Measurements from ENCODE around the gene GP9. TPM values are rescaled to one million over a fixed set of nuclear protein-coding genes. Genes with fewer than 3 reads are reported as not detected.

GP9 gene
- total RNA-seq, 1 donor from 2014 or later: not detected

- DNase-seq (ENCODE audit: low read depth): no peak
These were observed 33.1 kb upstream of the GP9 start for GRCh38 chr3:129027544-129027880.

- DNase-seq (ENCODE audit: low read depth): no peak
These were observed 31.7 kb upstream of the GP9 start for GRCh38 chr3:129028866-129029265.

- DNase-seq (ENCODE audit: low read depth): no peak
These were observed 30.0 kb upstream of the GP9 start for GRCh38 chr3:129030611-129031010.

- DNase-seq (ENCODE audit: low read depth): peak; percentile 70
These were observed 28.9 kb upstream of the GP9 start for GRCh38 chr3:129031476-129032215.

GRCh38 chr3:129032716-129033115 is 27.9 kb upstream of the GP9 start:
- DNase-seq (ENCODE audit: low read depth): no peak

- no peak for DNase-seq (ENCODE audit: low read depth)
These were observed 27.4 kb upstream of the GP9 start for GRCh38 chr3:129033151-129033550.

GRCh38 chr3:129033633-129034321 is 26.8 kb upstream of the GP9 start:
- no peak for DNase-seq (ENCODE audit: low read depth)

GRCh38 chr3:129034642-129035041 is 25.9 kb upstream of the GP9 start:
- no peak for DNase-seq (ENCODE audit: low read depth)

GRCh38 chr3:129035360-129036221 is 25.0 kb upstream of the GP9 start:
- no peak for DNase-seq (ENCODE audit: low read depth)

GRCh38 chr3:129036222-129037092 is 24.1 kb upstream of the GP9 start:
- DNase-seq (ENCODE audit: low read depth): peak; percentile 64

- no peak for DNase-seq (ENCODE audit: low read depth)
These were observed 23.5 kb upstream of the GP9 start for GRCh38 chr3:129037093-129037419.

GRCh38 chr3:129038121-129038855 is 22.3 kb upstream of the GP9 start:
- DNase-seq (ENCODE audit: low read depth): no peak

- peak; percentile 98 for DNase-seq (ENCODE audit: low read depth)
These were observed 21.1 kb upstream of the GP9 start for GRCh38 chr3:129039271-129040038.

- no peak for DNase-seq (ENCODE audit: low read depth)
These were observed 20.6 kb upstream of the GP9 start for GRCh38 chr3:129040039-129040336.

- no peak for DNase-seq (ENCODE audit: low read depth)
These were observed 19.8 kb upstream of the GP9 start for GRCh38 chr3:129040579-129041300.

- no peak for DNase-seq (ENCODE audit: low read depth)
These were observed 14.9 kb upstream of the GP9 start for GRCh38 chr3:129045675-129046036.

- DNase-seq (ENCODE audit: low read depth): no peak
These were observed 14.4 kb upstream of the GP9 start for GRCh38 chr3:129046037-129046731.

- DNase-seq (ENCODE audit: low read depth): no peak
These were observed 13.6 kb upstream of the GP9 start for GRCh38 chr3:129046732-129047552.
